H4 (cell line): Measurements from ENCODE around the gene SOX14. TPM values are rescaled to one million over a fixed set of nuclear protein-coding genes. Genes with fewer than 3 reads are reported as not detected.

ENCODE experiments used
- DNase-seq: peaks from one replicate; pipeline ENCODE4 v3.0.0-alpha.2; 2015; ENCODE audit warnings: low spot score
- total RNA-seq: library from RNA; depleted of rRNA; stranded (reverse); fragments of >200 nt; shearing (Covaris generic); gene quantifications from 2 replicates; pipeline ENCODE4 v1.2.3, GENCODE V29; 2014; rRNA removed

SOX14 gene
- not detected in 2 replicates for total RNA-seq

- no peak for DNase-seq
Measured at GRCh38 chr3:137764001-137764433, at the start of gene SOX14. SOX14 (plus strand) TSS chr3:137764315; CDS start chr3:137764785, 470 bp downstream.

DNA sequence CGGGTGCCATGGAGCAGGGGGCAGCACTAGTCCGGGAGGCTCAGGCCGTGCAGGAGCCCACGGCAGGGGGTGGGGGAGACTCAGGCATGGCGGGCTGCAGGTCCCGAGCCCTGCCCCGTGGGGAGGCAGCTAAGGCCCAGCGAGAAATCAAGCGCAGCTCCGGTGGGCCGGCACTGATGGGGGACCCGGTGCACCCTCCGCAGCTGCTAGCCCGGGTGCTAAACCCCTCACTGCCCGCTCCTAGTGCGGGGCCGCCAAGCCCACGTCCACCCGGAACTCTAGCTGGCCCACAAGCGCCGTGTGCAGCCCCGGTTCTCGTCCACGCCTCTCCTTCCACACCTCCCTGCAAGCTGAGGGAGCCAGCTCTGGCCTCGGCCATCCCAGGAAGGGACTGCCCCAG, 49.6 kb upstream of the SOX14 start:
- no peak for DNase-seq

DNA sequence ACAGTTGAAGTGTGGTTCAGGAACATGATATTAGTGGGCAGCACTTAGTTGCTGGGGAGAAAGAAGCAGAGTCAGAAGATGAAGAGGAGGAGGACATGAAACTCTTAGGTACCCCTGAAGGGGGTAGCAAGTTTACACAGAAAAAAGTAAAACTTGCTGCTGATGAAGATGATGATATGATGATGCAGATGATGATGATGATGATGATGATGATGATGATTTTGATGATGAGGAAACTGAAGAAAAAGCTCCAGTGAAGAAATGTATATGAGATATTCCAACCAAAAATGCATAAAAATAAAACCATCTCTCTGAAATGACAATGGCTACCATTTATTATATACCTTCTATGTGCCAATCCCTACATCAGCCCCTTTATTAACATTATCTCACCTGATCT, 39.9 kb upstream of the SOX14 start:
- DNase-seq: no peak

DNA sequence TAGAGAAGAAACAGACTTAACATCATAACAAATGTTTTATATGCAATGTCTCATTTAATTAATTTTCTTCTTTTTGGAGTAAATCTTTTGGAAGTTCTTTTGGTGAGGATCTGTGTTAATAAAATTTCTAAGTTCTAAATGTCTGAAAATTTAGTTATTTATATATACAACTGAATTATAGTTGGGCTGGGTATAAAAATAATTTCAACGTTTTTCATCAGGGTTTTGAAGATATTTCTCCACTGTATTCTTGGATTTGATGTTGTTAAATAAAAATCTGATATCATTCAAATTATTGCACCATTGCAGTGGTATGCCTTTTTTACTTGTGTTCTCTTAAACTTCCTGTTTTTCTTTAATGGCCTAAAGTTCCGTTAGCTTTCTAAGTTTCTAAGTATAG, 26.9 kb upstream of the SOX14 start:
- no peak for DNase-seq

- no peak for DNase-seq
Measured at GRCh38 chr3:137738710-137739109, 25.4 kb upstream of the SOX14 start.

DNA sequence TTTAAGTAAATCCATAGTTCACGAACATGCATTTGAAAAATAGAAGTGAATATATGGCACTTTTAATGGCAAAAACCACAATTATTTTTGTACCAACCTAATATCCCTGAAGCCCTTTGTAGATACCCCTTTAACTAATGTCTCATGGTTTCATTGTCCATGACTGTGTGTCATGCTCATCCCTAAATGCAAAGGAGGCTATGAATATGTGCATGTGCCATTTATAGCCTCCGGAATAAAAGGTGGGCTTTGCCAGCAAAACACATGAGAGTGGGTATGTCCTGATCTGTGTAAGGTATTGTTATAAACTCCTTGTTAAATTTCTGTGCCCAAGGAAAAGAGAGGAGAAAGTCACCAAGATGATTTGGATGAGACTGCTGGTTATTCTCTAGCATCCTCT, 20.5 kb upstream of the SOX14 start:
- no peak for DNase-seq

GRCh38 chr3:137746808-137747207, 17.3 kb upstream of the SOX14 start:
- DNase-seq: no peak

GRCh38 chr3:137759505-137759904, 4.6 kb upstream of the SOX14 start:
- DNase-seq: no peak

GRCh38 chr3:137760341-137761098, 3.6 kb upstream of the SOX14 start:
- DNase-seq: no peak

DNA sequence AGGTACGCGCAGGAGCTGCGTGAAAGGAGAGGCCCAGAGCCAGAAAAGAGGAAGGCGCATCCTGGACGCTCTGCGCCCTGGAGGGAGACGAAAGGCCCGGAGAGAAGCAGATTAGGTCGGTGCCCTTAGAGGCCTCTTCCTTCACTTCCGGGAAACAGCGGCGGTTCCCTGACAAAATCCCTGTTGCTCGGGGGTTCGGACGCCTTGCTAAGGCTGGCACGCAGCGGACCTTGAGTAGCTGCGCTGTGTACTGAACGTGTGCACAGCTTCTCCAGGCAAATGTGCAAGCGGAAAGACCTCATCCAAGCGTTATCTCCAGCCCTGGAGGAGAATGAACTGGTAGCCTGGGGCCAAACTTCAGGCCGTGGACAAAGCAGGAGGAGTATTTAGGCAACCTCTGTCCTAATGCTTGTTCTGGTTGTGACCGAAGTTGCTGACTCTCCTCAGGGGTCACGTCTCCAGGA, 3.0 kb upstream of the SOX14 start:
- no peak for DNase-seq

GRCh38 chr3:137761563-137762503, 2.3 kb upstream of the SOX14 start:
- no peak for DNase-seq

DNA sequence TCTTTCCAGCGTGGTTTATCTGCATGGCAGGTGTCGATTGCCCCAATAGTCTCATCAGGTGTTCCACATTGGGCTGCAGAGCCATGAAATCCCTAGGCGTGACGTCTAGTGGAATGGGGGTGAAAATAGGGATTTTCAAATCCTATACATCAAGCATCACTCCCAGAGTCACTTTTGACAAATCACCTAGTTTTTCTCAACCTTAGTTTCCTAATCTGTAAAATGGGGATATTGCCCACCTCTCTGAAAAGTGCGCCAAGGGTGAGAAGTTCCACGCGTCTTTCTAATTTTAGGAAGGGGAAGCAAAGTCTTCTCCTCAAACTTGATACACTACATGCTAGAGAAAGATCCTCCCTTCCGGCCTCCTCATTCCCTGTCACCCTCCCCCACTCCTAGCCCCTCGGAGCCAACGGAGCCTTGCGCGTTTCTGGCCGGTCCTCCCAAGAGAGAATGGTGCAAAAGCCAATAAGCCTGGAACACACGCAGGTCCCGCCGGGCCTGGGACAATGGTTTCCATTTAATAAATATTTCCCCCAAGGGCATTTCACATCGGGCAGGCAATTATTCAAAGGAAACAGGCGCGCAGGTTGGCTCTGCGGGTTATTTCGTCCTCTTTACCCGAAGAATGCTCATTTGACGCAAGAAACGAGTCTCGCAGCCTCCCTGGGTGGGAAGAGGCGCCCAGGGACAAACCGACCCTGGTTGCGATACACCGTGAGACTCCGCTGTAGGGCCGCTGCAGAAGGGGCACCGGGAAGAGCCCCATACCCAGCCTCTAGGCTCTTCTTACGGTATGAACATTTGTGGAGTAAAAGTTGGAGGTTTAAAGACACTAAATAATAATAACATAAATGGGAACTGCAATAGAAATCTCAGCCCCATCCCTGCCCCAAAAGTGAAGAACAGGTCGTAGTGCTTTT, 1.2 kb upstream of the SOX14 start:
- no peak for DNase-seq

GRCh38 chr3:137763594-137763938, 549 bp upstream of the SOX14 start:
- DNase-seq: no peak

DNA sequence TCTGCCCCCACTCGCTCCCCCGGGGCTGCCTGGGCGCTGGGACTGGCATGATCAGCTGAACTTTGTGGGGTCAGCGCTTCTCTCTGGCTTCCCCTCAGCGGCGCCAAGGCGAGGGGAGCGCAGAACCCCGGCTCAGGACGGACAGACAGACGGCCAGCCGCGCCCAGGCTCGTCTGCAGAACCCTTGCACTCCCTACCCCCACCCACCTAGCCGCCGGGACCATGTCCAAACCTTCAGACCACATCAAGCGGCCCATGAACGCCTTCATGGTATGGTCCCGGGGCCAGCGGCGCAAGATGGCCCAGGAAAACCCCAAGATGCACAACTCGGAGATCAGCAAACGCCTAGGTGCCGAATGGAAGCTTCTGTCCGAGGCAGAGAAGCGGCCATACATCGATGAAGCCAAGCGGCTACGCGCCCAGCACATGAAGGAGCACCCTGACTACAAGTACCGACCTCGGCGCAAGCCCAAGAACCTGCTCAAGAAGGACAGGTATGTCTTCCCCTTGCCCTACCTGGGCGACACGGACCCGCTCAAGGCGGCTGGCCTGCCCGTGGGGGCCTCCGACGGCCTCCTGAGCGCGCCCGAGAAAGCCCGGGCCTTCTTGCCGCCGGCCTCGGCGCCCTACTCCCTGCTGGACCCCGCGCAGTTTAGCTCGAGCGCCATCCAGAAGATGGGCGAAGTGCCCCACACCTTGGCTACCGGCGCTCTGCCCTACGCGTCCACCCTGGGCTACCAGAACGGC, 621 bp downstream of the SOX14 start:
- no peak for DNase-seq

- DNase-seq: no peak
Measured at GRCh38 chr3:137765310-137766033, 1.4 kb downstream of the SOX14 start.

DNA sequence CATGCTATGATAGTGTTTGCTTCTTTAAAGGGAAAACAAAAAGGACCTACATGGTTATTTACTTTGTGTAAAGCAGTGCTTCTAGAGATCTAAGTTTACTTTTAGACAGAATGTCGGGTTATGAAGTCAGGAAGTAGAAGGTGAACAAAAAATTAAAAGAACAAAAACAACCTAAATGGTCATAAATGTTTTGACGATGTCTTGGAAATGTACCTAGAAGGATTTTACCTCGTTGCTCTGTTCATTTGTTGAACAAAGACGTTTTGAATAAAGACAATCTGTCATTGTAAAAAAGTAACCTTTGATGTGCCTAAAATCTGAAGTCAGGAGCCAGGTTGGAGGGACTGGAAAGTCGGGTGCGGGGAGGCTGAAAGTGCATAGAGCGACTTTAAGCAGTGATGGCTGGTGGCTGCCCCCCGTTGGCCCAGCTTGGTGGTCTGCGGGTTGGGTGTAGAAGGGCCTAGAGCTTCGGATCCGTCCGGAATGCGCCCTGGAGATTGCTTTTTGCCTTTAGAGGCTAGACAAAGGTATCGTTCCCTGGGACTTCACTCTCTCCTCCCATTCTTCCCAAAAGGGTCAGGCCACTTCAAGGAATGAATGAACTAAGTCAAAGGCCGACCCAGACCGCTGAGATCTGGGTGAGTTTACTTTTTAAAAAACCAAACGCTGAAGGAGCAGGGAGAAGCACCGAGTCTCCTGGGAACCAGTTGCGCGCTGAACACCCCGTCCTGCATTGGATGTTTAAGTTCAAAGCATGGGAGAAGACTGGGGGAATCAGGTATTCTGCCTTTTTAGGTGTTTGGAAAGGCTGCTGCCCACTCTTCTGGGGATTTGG, 2.1 kb downstream of the SOX14 start:
- no peak for DNase-seq

DNA sequence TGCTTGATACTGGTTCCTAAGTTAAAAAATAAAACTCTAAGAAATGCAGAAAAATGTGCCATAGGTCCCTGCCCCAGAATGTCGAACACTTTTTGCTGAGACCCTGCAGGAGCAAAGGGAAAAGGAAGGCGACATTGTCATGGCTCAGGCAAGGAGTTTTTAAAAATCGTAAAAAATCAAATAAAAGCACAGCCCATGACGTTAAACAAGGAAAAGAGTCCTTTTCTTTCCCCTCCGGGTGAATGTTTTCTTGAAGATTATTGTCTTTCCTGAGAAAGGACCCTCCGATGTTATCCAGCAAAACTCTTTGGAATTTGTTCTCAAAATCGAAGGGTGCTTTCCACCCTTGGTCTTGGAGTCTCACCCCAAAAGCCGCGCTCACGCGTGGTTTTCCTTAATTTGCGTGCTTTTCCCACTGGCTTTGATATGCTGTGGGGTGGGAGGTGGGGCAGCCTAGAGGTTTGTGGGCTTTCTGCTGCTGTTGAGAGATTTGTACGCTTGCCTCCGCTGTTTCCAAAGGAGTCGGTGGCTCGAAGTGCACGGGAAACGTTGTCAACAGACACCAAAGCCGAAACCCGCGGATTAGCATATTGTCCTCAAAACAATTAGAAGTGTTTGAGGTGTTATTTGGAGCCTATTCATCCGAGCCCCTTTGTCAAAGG, 2.9 kb downstream of the SOX14 start:
- no peak for DNase-seq

DNA sequence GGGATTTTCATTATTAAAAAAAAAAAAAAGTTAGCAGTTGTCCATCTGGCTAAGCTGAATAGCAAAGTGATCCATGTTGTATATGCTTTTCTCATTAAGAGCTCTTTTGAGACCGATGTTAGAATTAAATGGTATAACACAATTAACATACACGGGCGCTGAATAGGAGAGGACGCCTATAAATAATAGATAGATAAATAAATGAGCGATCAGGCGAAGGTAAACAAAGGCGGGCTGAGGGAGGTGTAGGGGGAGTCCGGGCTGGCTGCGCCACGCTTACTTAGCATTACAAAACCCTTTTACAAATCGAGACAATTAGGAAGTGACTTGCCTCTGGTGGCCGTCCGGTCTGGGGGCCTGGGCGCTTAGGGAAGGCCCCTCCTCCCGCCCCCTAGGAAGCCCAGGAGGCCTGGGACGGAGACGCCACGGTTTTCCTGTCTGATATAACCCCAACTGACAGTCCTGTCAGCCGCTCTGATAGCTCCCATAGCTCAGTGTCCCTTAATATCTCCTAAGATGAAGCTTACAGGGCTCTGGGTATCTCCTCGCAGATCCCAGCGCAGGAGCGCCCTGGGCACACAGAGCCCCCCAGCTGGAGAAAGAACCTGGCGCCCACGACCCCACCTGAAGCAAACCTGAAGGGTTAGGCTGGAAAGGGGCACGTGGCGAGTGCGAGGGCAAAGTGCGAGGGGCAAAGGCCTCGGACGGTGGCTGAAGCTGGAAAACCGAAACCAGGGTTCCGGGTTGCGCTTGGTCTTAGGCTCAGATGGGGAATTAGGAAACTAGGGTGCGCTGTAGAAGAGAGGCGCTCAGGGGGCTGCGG, 3.6 kb downstream of the SOX14 start:
- no peak for DNase-seq
